SKM-1 (cell line): ENCODE results near the gene NTF3.

ENCODE experiments used
- DNase-seq: peaks from one replicate; lab custom pipeline; 2025; ENCODE audit not compliant: unreplicated experiment; lab: John Stamatoyannopoulos, UW

NTF3 gene

DNA sequence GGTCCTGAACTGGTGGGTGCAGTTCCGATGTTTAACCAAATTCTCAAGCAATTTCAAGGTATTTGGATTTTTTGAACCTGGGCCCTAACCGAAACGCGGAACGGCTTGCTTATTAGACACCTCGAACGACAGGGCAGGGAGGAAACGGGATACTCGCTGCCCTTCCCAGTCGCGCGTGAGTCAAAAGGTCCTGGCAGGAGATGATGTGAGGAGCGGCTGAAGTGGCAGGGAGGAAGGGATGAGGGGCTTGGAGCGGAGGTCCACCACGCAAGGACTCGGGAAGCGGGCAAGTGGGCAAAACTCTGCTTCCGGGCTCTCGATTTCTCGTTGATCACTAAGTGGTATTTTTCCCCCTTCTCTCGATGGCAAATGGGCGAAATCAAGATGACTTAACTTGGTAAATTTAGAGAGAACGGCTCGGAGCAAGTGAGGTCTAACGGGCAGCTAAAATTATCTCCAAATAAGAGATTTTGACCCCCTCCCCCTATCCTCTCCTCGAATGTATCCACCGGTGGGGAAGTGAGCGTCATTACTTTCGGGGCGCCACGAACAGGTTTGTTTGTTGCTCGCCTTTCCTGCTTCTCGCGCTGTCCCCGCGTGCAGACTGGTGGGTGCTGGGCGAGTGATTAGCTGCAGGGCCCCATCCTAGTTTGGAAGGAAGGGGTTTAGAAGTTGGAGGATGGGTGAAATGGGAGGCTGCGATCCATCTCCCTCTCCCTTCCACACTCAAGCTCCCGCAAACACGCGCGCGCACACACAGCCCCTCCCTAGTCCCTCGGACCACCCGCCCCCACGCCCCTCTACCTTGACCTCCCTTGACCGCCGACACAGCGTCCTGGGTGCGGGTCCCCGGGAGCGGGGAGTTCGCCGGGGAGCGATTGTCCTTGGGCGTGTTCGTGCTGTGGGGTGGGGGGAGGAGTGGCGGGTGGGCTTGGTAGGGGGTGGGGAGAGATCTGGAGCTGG lies 986 bp upstream of the NTF3 start:
- DNase-seq = no peak

DNA sequence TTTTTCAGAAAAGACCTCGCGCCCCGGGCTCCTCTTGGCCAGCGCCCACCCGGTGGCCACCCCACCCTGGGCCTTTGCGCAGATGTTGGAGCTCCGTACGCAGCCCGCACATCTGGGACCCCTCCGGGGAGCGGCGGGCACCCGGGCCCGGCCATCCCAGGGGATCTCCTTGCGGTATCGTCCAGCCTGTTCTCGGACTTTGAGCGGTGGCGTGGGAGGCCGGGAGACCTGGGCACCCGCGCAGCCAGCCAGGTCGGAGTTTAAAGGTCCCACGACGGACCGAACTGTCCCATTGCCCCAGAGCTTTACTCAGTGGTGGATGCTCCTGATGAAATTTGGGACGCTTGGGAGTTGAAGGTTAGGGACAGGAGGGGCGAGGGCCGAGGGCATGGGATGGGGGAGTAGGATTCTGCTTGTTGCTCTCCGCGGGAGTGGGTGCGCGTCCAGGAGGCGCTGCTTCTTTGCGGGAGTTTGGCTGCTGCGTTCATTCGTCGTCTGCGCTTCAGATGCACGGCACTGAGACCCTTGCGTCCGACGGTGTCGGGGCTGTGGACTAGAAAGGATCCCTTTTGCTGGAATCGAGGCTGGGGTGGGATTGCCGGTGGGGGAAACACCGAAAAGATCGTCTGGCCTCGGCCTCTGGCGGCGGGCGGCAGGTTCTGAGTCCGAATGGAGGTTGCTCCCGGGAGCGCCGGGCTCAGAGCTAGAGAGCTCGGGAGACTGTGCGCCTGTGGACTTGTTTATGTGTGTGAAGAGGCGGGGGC lies 1.4 kb downstream of the NTF3 start:
- DNase-seq = no peak

DNA sequence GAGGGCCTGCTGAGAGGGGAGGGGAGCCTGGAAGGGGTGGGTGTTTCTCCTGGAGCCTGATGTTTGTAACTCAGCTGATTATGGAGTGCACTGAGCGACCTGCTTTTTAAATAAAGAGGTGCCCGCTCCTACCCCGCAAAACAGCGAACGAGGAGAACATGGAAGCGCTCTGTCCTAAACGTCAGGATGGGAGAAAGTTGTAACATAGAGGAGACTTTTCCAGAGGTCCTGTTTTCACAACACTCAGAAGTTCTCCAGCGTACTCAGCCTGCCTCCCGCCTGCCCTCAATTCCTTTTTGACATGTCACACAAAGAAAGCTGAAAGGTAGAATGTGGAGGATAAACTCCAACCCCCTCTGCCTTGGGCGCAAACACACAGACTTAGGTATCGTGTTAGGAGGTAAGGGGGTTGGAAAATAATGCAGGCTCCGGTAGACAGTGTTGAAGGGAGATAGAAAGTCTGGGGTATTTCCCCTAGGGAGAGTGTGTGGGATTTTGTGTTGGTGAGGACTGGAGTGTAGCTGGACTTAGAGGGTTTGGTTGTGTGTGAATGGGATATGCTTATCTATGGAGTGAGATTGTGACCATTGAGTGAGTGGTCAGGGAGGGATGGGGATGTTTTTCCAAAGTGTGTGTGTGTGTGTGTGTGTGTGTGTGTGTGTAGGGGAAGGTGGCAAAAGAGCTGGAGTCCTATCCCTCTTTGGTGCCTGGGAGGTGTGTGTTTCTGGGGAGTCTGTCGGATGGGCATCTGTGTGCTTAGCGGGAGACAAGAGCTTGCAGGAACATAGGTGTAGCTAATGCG lies 2.1 kb downstream of the NTF3 start:
- no peak for DNase-seq

DNA sequence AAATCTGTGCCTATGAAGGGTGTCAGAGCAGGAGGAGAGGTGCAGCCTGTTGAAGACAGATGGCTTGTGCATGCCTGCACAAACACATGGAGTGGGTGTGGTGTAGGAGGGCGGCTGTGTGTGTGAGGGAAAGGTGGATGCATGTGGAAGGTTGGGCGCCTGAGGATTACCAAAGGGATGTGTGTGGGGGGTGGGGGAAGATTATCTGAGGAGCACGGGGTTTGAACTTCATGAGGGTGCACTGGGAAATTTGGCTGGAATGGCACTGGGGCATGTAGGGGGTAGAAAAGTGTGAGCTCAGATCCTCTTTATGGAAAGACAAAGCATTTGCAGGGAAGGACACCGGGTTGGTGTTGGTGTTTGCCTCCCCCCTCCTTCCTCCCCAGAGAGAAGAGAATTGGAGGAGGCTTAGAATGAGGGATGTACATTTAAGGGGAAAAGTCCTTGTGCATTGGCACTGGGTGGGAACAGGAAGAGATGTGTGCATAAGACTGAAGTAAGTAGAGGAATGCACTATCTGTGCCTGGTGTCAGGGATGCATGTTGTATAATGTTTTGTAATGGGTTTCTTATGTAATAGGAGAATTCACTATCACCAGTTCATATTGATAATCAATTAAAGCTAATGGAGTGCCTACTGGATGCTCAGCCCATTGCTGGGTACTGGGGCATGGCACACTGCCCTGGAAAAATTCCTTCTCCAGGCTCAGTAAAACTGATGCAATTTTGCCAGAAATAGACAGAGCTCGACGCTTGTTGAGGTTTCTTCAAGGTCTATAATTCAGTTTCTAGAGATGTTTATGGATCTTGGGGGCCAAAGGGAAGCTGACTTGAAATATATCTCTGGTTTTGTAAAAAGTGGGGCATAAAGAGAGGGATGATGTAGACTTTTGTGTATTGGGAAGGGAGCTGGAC lies 3.0 kb downstream of the NTF3 start:
- DNase-seq = no peak

DNA sequence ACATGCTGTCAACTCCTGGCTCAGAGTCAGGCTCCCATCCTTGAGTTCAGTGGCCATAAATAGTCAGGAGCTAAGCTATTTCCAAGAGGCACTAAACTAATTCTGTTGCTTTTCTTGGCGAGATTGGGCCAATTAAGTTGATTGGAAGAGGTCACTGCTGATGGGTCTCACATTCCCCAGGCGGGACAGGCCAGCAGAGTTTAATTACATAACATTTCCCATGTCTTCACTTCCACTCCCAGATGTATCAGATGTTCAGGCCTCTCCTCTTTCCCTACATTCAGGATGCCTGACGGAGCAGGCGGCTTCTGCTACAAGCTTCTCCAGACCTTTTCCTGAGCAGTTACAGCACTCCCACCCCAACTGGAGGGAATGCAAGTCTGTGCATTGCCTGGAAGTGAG lies 5.3 kb downstream of the NTF3 start:
- DNase-seq = no peak

DNA sequence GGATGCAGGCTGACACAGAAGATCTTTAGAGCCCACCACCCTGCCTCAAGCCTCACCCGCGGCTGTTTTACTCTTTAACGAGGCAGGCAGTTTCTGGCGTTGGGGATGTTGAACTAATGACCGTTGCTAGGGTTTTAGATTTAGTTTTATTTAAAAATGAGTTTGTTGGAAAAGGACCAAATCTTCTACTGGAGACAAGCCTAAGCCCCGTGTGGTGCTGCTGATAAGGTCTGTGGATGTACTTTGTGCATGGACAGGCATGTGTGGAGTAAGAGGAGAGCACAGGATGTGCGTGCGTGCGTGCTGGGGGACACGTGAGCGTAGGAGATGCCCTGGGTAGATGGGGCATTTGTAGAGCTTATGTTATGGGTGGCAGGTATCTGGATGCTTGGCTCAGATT lies 5.7 kb downstream of the NTF3 start:
- DNase-seq = no peak

DNA sequence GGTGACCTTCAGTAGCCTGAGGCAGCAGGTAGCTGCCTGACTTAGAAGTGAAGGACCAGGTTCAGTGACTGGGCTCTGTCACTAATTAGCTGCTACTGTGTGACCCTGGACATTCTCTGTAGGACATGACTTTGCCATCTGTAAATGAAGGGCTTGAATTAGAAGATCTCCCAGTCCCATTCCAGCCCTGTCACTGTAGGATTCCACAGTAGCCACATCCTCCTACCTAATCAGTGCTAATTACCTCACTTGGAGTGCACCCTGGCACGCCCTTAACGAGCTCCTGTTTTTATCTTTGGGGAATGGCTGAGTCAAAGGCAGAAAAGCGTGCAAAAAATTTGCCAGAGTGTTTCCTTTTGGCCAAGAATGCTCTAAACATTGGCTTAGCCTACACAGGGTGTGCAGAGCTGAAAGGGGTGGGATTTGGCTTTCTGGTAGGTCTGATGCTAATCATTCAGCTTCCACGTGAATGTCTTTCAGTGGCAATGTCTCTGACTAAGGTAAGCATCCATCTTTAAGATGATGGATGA lies 6.8 kb downstream of the NTF3 start:
- DNase-seq = no peak

DNA sequence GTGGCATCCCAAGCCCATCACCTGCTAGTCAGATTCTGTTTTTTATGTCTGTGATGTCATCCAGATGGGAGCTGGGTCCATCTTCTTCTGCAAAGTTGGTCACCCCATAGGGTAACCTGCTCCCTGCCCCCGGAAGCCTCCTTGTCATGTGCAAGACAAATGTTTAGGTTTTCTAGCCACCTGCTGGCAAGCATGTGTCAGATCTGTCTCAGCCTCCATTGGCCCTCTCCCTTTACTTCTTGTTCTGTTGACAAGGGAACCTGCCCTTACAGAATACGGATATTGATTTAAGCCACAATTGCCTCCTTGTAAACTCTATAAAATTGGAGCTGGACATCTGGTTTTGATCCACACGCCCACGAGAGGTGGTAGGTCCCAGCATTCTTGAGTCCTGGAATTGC lies 7.5 kb downstream of the NTF3 start:
- no peak for DNase-seq

DNA sequence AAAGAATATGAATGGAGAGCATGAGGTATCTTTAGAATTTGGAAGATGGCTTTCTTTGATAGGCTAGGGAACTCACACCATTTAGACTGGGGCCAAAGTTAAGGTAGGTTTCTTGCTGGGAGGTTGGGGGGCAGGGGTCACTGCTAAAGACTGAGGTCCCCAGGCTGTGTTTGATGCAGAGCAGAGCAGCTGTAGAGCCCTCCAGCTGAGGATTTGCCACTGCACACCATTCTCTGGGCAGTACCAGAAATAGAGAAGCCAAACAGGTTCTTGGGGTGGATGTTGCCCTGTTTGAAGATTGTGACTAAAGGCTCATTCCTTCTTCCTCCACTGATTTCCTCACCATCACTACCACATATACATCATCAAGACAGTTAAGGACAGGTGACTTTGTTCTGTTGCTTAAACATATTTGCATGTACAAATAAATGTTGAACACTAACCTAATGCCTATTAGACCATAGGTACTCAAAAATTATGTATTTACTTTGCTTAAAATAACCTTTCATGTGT lies 7.9 kb downstream of the NTF3 start:
- DNase-seq = no peak

DNA sequence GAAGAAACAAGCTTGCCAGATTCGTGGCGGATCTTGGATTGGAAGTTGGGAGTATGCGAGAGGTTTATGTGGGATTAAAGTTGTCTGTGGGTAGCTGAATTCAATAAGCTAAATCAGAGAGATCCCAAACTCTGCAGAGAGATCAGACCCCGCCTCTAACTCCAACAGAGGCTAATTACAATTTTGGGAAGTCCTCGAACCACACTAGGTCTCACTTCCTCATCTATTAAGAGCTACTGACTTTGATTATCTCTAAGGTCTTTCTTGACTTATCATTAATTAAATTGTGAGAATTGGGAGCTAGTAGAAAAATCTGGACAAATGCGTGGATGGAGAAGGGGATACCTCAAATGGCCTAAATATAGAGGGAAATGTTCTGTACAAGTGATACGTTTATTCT lies 9.1 kb downstream of the NTF3 start:
- no peak for DNase-seq

DNA sequence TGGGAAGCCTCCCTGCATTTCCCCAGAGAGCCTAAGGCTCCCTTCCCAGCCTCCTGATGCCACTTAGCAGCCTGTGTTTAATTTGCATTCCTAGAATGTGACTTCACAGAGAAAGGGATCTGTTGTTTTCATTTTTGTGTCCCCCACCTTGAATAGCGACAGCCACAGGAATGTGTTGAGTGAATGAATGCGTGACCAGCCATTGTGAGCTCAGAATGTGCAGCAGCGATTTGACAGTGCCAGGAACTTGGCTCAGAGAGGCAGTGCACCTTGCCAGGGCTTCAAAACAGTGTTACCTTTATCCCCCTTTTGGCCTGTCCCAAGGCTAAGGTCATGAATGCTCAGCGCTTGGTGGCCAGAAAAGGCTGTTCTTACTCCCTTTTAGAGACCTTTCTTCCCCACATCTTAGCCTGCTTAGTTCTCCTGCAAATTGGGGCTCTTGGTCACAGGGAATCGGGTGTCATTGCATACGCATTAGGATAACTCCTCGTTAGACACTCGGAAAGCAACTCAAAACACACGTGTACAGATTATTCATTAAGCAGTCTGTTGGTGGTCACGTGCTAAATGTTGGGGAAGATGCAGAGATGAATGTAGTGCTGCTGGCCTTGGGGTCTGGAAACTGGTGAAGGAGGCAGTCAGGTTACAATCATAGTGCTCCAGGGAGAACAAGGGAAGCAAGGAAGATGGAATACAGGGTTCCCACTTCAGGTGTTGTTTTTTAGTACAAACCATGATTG lies 9.8 kb downstream of the NTF3 start:
- no peak for DNase-seq

DNA sequence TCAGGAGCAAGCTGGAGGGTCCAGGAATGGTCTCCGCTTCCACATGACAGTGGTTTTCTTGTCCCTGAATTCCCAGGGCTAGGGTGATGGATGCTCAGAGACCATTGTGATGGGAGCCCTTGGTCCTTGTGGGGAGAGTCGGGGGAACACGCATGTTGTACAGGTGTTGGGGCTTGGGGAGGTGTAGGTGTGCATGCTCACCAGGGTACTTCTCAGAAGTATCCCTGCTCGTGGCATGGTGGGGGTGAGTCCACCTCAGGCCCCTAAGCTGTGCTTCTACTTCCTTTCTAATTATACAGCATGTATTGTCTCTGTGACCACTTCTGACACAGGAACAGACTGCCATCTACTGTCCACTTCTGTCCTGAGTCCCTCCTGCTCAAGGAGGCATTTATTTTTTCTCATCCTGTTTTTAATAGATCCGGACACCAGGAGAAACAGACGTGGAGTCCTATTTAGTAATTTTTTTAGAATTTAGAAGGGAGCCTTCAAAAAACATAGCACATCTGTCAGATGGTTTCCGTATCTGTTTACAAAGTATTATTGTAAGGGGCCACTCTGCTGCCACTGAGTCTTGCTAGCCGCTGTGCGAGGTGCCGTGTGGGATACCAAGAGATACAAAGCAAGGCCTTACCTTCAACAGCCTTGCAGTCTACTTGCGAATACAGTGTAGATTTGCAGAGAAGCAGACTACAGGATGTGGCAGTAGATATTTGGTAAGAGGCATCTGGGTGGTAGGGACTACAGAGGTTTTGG lies 10.5 kb downstream of the NTF3 start:
- DNase-seq = no peak

DNA sequence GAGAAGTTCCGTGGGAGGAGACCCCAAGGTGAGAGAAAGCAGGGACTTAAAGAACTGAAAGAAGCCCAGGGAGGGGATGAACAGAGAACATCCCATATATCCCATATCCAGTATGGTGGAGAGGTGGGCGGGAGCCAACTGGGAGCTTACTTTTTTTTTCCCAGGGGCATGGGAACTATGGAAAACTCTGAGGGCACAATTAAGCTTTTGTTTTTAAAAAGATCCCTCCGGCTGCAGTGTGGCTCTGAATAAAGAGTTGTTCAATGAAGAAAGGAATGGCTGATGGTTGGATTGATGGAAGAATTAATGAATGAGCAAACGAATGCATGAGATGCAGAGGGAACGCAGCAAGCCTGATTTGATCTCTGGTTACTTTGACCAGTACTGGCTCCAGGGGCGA lies 12.6 kb downstream of the NTF3 start:
- DNase-seq = no peak

DNA sequence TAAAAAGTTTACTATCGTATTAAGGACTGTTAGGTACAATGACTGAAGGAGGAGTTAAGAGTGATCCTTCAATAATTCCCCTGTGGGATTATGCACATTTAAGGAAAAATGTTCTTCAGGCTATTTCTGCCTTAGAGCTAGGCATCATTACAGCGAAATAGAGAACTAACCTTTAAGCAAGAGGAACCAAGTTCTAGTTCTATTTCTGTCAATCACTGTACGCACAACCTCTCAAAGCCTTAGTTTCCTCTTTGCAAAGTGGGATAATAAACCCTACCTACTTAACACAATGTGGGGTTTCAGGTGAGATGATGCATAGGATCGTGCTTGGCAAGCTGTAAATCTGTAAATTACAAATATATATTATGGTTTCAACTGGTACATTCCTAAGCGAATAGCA lies 15.4 kb downstream of the NTF3 start:
- no peak for DNase-seq

DNA sequence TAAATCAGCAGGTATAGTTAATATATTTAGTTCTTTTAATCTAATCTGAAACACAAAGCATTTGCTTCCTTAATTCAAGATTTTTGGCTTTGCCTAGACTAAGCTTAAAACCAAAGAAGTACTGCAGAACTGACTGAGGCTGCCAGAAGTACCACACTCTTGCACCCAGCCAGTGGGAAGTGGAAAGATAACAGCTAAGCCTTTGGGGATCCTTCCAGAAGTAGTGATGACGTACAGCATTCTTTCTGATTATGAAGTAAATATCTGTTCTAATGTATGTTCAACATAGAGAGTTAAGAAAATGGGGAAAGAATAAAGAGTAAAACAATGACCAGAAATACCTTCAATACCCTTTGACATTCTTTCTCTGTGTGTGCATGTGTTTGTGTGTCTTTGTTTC lies 19.3 kb downstream of the NTF3 start:
- no peak for DNase-seq

DNA sequence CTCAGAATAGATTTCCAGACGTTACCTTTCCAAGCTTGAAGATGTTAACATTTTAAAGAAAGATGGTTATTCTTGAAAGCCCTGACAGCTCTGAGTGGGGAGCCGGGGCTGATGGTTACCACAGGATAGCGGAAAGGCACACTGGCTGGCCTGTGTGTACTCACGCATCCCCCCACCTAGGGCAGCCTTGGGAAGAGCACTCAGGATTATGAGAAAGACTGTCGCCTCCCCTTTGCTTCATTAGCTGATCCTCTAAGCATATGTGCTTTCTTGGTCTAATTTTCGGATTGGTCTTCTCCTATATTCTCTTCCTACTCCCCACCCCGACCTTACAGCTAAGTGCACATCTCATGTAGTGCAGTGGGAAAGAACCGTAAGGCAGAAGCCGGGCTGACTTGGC lies 20.7 kb downstream of the NTF3 start:
- DNase-seq = no peak

DNA sequence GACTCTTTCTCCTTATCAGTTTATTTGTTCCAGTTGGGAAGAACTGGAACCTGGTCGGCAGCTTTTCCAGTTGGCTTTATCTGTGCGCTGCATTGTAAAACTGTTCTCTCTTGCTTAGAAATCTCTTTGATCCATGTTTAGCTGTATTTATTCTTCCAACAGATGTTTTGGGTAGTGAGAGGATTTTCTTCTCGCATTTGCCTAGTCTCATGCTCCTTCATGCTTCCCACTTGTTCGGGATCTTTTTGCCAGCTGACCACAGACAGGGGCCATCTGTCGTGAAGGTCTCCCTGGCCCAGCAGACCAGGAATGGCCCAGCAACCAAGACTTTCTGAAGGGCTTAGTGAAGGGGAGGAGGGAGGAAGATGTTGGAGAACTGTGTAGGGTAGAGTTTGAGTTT lies 21.6 kb downstream of the NTF3 start:
- no peak for DNase-seq

DNA sequence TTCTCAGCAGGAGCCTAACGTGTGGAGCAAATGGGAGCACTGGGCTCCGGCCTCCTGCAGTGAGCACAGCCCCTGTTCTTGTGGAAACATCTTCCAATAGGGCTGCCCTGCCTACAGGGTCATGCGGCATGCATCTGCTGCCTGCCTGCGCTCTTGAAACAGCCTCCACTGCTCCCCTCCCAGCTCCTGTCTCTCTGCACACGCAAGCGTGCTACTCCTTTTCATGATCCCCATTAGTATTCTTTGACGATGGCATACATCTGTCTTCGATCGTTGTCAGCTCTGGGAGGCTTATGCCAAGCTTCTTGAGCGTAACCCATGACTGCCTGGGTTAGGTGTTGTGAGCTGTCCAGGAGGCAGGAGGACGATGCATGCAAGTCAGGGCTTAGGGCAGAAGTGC lies 23.1 kb downstream of the NTF3 start:
- DNase-seq = no peak

DNA sequence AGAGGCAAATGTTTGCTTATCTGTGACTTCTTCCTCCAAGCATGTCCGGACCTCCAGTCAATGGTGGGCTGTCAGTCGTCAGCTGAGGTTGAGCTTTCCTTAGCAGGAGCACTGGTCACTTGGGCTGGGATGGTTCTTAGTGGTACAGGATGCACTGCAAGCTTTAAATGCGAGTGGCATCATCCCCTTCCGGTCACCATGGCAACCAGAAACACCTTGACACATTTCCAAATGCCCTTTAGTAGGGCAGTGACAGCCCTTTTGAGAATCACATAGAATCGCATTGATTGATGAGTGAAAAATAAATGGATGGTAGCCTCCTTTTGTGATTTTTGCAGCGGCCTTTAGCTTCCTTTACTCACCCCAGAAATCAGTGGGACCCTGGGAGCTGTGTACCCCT lies 24.1 kb downstream of the NTF3 start:
- no peak for DNase-seq
